Psoas muscle (tissue), 8 donors: ENCODE results near the gene TRAPPC5. TPM values are rescaled to one million over a fixed set of nuclear protein-coding genes. Genes with fewer than 3 reads are reported as not detected.

Experiments used
- ATAC-seq, 4 donors: fragments of 200-7000 bp; cut with Tn5 transposase; one replicate each; pipeline ENCODE4 v1.9.1; 2020; ENCODE audit warnings: moderate library complexity in 3 of 4, mild to moderate bottlenecking in 2 of 4
- DNase-seq, 2 donors: peaks; one replicate each; pipeline ENCODE4 v3.0.0-alpha.2; 2020
- H3K27ac ChIP-seq: fragments of 200-600 bp; one replicate; pipeline ENCODE4 v1.8.0; 2022
- H3K27me3 ChIP-seq, 3 donors: fragments of 200-600 bp in 1 of 3; one replicate each; pipeline versions ENCODE4 v1.6.1 to v1.8.0; 2013 to 2022; ENCODE audit warnings: low read length in 2 of 3, mild to moderate bottlenecking in 2 of 3, moderate library complexity in 1 of 3; ENCODE audit not compliant: insufficient read depth in 3 of 3
- H3K36me3 ChIP-seq, 2 donors: fragments of 200-600 bp in 1 of 2; one replicate each; pipeline versions ENCODE4 v1.6.1 to v1.8.0; 2013 to 2022; ENCODE audit warnings: low read depth in 1 of 2, mild to moderate bottlenecking in 1 of 2, moderate library complexity in 1 of 2; ENCODE audit not compliant: insufficient read depth in 1 of 2
- H3K4me1 ChIP-seq: fragments of 200-600 bp; one replicate; pipeline ENCODE4 v1.8.0; 2022
- H3K4me3 ChIP-seq: fragments of 200-600 bp; one replicate; pipeline ENCODE4 v1.8.0; 2022; ENCODE audit warnings: mild to moderate bottlenecking
- H3K9me3 ChIP-seq: fragments of 200-600 bp; one replicate; pipeline ENCODE4 v1.8.0; 2022
- WGBS, 3 donors: extraction: QIAGEN DNeasy Blood & Tissue Kit; methylation state at CpG; one replicate each; pipeline versions ENCODE4 v1.1.6 to v1.1.7; 2013; 5-methylcytosine and 5-hydroxymethylcytosine counted together
- intact Hi-C, 2 donors: fragments of 100-400 bp; cut with DNase I; formaldehyde crosslinking; loops; one replicate each; pipeline versions ENCODE4 v1.11.0 to v1.14.2; 2022
- long read RNA-seq, 2 donors: library from polyadenylated mRNA; unstranded; transcript quantifications; one replicate each; pipeline ENCODE4 v2.0.0, GENCODE V29; 2021
- polyA plus RNA-seq, 3 donors: library from polyadenylated mRNA; stranded (reverse); fragments of 200-250 nt; gene quantifications; one replicate each; pipeline ENCODE4 v1.2.3, GENCODE V29; 2013
- total RNA-seq, 4 donors: library from RNA; stranded (reverse); fragmentation: NEBNext Ultra II Directional in 2 of 4; extraction: Animal tissue kit (Norgen Biotek cat#: 25700) in 2 of 4; gene quantifications; one replicate each; pipeline versions ENCODE4 v1.2.1 to v1.2.4, GENCODE V29; 2021 to 2023
- TF ChIP-seq, protein P1 (sequence below): fragments of 200-600 bp; IDR thresholded peaks from one replicate; pipeline ENCODE4 v1.8.0; 2022; ENCODE audit warnings: antibody characterized with exemption
- donor health status: healthy with polysubstance abuse.
- donor health status: DM: no; HTN: no; CAD: no; lungs with moderate emphysema.
- donor health status: Bipolar disorder and iron deficiency.
- donor health status: healthy.
- donor health status: DM: yes; HTN: yes; CAD: no.
- donor health status: DM: no; HTN: no; CAD: no.
- donor health status: DM: no; HTN: no; CAD: no.
- donor health status: DM: yes; HTN: yes; CAD: no.

Gene TRAPPC5
- total RNA-seq: 100 to 1,000 TPM in 3 of 4 donors, 10 to 100 TPM in 1; 83.4 to 164 (median 104) TPM
- polyA plus RNA-seq: 100 to 1,000 TPM in 1 of 3 donors, 10 to 100 TPM in 2; 40.6 to 125 (median 66.8) TPM
- long read RNA-seq, donor 1, full-length matches to known transcripts: 48 of 59 reads
- long read RNA-seq, donor 1, partial matches to known transcripts: 11 of 59 reads
- long read RNA-seq, donor 1, other reads (novel, unspliced or antisense): 0 of 59 reads
- long read RNA-seq, donor 2, full-length matches to known transcripts: 35 of 43 reads
- long read RNA-seq, donor 2, partial matches to known transcripts: 8 of 43 reads
- long read RNA-seq, donor 2, other reads (novel, unspliced or antisense): 0 of 43 reads

DNA sequence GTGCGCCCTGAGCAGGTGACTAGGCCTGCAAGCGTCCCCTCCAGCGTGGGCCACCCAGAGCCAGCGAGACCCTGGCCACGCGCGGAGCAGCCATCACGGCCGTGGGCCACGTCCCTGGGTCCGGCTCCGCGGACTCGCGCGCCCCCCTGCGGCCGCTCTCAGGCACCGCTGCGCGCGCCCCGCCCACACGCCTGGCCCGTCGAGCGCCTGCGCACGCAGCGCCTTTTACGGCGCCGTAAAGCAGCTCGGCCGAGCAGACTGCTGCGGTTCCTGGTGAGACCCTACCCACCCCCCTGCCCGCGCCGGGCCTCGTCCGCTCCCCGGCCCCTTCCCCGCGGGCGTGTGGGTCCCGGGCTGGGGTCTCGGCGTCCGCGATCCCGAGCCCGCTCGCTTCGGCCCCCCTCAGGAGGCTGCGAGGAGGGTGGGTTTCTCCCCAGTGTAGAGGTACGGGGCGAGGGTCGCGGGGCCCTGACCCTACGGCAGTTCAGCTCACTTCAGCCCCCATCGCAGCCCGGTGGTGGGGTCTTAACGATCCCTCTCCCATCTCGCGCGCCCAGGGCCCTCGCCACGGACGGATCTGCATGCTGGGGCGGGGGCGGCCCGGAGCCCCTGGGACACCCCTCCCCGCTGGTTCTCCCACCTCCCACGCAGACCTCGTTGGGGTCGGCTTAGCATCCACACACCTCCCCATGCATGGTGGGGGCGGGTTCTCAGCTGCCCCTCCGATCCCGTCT, at the start of gene TRAPPC5:
TRAPPC5 (plus strand) TSS at position 228 of the 734 bp plus-strand sequence. CDS start 1,421 bp downstream, outside the sequence.
- peak; percentile 89 to 92 for DNase-seq
- WGBS, 3 donors: 0 to 1% (median 1%) methylated on average over 50 to 79 of the region's 79 CpGs
- TF ChIP-seq, protein P1, sequence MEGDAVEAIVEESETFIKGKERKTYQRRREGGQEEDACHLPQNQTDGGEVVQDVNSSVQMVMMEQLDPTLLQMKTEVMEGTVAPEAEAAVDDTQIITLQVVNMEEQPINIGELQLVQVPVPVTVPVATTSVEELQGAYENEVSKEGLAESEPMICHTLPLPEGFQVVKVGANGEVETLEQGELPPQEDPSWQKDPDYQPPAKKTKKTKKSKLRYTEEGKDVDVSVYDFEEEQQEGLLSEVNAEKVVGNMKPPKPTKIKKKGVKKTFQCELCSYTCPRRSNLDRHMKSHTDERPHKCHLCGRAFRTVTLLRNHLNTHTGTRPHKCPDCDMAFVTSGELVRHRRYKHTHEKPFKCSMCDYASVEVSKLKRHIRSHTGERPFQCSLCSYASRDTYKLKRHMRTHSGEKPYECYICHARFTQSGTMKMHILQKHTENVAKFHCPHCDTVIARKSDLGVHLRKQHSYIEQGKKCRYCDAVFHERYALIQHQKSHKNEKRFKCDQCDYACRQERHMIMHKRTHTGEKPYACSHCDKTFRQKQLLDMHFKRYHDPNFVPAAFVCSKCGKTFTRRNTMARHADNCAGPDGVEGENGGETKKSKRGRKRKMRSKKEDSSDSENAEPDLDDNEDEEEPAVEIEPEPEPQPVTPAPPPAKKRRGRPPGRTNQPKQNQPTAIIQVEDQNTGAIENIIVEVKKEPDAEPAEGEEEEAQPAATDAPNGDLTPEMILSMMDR: peak; percentile 98
- H3K27me3 ChIP-seq: peaks cover 0 to 11% (median 0%) of the 10 kb centered on the region in 3 donors
- ATAC-seq: peak; percentile 89 to 96 (median 93)
- peaks cover 0 to 23% of the 10 kb centered on the region in 2 donors for H3K36me3 ChIP-seq
- H3K4me1 ChIP-seq: no peaks in the 10 kb centered on the region
- peak within 1 kb of the TSS; percentile 93 for H3K27ac ChIP-seq
- H3K4me3 ChIP-seq: peak within 1 kb of the TSS; percentile 100
- intact Hi-C loops: loop anchor here (1.0 to 5.0 kb wide), 5 partner anchors 28 to 323 kb away; no protein-coding TSS in a partner anchor
- no peaks in the 10 kb centered on the region for H3K9me3 ChIP-seq

DNA sequence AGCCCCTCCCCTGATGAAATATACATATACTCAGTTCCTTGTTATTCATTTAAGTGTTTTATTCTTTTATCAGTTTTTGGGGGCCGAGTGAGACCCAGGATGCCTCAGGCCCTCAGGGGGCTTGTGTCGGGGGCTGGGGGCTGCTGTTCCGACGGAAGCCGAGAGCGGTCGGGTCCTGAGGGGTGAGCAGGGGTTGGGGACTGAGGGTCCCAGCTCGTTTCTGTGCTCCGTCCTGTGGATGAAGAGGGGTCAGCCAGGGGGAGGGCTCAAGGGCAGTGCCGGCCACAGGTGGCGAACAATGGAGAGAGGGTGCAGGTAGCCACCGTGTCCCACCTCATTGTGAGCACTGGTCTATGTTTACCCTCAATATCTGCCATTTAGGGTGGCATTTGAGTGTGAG, 49.1 kb upstream of the TRAPPC5 start:
- H3K4me3 ChIP-seq: no peak overlapping the region
- no peak for ATAC-seq
- no peak overlapping the region for H3K27ac ChIP-seq
- peaks cover 0 to 13% of the 10 kb centered on the region in 2 donors for H3K36me3 ChIP-seq
- TF ChIP-seq, protein P1: no peak
- no peak for DNase-seq
- intact Hi-C loops: no loop called here
- H3K9me3 ChIP-seq: no peaks in the 10 kb centered on the region
- H3K4me1 ChIP-seq: peaks cover 19% of the 10 kb centered on the region
- H3K27me3 ChIP-seq: peaks cover 0 to 10% (median 5%) of the 10 kb centered on the region in 3 donors
- WGBS, 3 donors: 85 to 91% (median 89%) methylated on average over 12 of the region's 12 CpGs

DNA sequence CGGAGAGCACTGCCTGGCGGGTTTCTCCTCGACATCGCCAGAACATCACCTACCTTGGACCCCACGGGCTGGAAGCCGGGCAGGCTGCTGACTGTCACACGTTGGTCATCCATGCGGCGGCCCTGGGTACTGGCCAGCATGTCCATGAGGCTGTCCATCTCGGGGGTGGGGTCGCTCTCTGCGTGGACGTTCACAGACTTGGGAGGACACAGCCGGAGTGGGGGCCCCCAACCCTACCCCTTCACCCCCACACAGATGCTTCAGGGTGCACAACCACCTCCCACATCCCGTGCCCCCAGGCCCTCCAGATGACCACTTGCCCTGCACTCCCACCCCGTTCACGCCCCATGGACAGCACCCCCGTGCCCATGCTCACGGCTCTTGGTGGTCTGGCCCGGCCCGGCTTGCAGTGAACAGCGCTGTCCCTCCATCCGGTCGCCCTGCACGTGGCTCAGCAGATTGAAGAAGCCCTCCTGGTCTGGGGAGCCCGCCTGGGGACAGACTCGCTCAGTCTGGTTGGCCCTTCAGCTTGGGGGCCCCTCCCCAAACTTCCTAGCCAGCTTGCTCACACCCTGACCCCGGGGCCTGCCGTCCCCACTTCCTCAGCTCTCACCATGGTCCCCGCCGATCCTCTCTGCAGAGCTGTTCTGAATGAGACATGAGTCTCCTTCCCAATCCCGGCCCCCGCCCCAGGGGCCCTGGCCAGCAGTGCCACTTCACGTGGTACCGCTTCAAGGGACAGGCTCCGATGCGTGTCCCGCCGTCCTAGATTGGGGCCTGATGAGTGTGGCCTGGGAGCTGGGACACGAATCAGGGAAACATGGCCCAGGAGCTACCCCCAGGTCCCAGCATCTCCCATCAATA, 48.1 kb upstream of the TRAPPC5 start:
- H3K27ac ChIP-seq: no peak overlapping the region
- peaks cover 0 to 5% of the 10 kb centered on the region in 2 donors for H3K36me3 ChIP-seq
- no peak for DNase-seq
- no peaks in the 10 kb centered on the region for H3K9me3 ChIP-seq
- H3K4me1 ChIP-seq: peaks cover 19% of the 10 kb centered on the region
- intact Hi-C loops: no loop called here
- TF ChIP-seq, protein P1: no peak
- WGBS, 3 donors: 84 to 92% (median 85%) methylated on average over 35 to 40 of the region's 40 CpGs
- peaks cover 0 to 15% (median 10%) of the 10 kb centered on the region in 3 donors for H3K27me3 ChIP-seq
- ATAC-seq: no peak
- no peak overlapping the region for H3K4me3 ChIP-seq

DNA sequence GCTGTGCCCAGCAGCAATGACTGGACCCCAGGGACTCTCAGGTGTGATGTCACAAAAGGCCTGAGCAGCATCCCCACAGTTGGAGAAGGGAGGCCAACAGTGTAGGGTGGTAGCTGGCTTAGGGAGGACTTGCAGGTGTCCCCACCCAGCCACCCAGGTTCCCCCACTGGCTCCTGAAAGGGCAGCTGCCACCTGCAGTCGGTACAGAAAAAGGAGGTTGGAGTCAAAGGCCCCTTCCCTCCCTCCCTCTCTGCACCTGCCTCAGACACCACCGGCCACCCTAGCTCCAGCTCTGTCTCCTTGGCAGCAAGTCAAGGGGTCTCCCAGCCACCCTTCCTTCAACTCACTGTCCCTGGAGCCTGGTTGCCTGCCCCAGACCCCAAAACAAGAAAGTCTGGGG, 46.9 kb upstream of the TRAPPC5 start, which contains the start of gene PCP2:
PCP2 (minus strand) TSS at position 22 of the 400 bp plus-strand sequence. CDS start 262 bp downstream, outside the sequence.
- 11 to 52% (median 32%) methylated on average over 1 to 2 of the region's 2 CpGs for WGBS, 3 donors
- H3K27ac ChIP-seq: no peak within 1 kb of the TSS
- DNase-seq (no peak), ATAC-seq (no peak)
- intact Hi-C loops: no loop called here
- no peak within 1 kb of the TSS for H3K4me3 ChIP-seq
- TF ChIP-seq, protein P1: no peak
- peaks cover 0 to 25% (median 13%) of the 10 kb centered on the region in 3 donors for H3K27me3 ChIP-seq
- H3K36me3 ChIP-seq: no peaks in the 10 kb centered on the region
- H3K9me3 ChIP-seq: no peaks in the 10 kb centered on the region
- peaks cover 10% of the 10 kb centered on the region for H3K4me1 ChIP-seq
